Tibial nerve (tissue), 4 donors: ENCODE measurements around the gene GOLGA7B. TPM values are rescaled to one million over a fixed set of nuclear protein-coding genes. Genes with fewer than 3 reads are reported as not detected.
"Not testable (repeated sequence)": the region's sequence is repeated elsewhere in the genome, so short reads cannot be mapped to it uniquely, and the experiment has no call there.

Experiments
- DNase-seq, 2 donors: peaks; one replicate each; pipeline ENCODE4 v3.0.0-alpha.2; 2019; ENCODE audit warnings: low spot score in 2 of 2
- H3K27ac ChIP-seq, 4 donors: fragments of 200-600 bp; sonication (generic) in 3 of 4; one replicate each; pipeline ENCODE4 v1.5.1; 2017 to 2019; ENCODE audit warnings: mild to moderate bottlenecking in 1 of 4
- H3K27me3 ChIP-seq, 2 donors: fragments of 200-600 bp; sonication (generic) in 1 of 2; one replicate each; pipeline versions ENCODE4 v1.5.1 to v1.6.0; 2017 to 2019
- H3K36me3 ChIP-seq, 3 donors: fragments of 200-600 bp; sonication (generic); one replicate each; pipeline ENCODE4 v1.5.1; 2018 to 2019
- H3K4me1 ChIP-seq, 4 donors: fragments of 200-600 bp; sonication (generic) in 3 of 4; one replicate each; pipeline ENCODE4 v1.5.1; 2017 to 2019
- H3K4me3 ChIP-seq, 4 donors: fragments of 200-600 bp; sonication (generic) in 3 of 4; one replicate each; pipeline ENCODE4 v1.5.1; 2017 to 2019; ENCODE audit warnings: mild to moderate bottlenecking in 1 of 4, moderate library complexity in 1 of 4
- H3K9me3 ChIP-seq, 4 donors: fragments of 200-600 bp; sonication (generic) in 3 of 4; one replicate each; pipeline ENCODE4 v1.5.1; 2017 to 2019
- EP300 ChIP-seq, 2 donors: sonication (generic); formaldehyde crosslinking; IDR thresholded peaks; one replicate each; pipeline ENCODE4 v1.6.1; 2017; ENCODE audit warnings: antibody characterized with exemption in 2 of 2, mild to moderate bottlenecking in 1 of 2
- POLR2A ChIP-seq, 2 donors: fragments of 450-650 bp; IDR thresholded peaks; one replicate each; pipeline ENCODE4 v1.6.1; 2017; ENCODE audit warnings: antibody characterized with exemption in 2 of 2, mild to moderate bottlenecking in 2 of 2, moderate library complexity in 2 of 2
- WGBS, 2 donors: methylation state at CpG; one replicate each; pipeline ENCODE4 v1.1.5; 2018; 5-methylcytosine and 5-hydroxymethylcytosine counted together
- total RNA-seq, 4 donors: library from RNA; depleted of rRNA; stranded (reverse); fragments of >200 nt; gene quantifications; one replicate each; pipeline ENCODE4 v1.1.0, GENCODE V29; 2016
- TF ChIP-seq, protein P1 (sequence below), 5 experiments: fragments of 200-600 bp in 3 of 5; fragments of 450-650 bp in 2 of 5; sonication (generic) in 3 of 5; IDR thresholded peaks; one replicate each; pipeline ENCODE4 v1.5.1; 2016 to 2019; ENCODE audit warnings: antibody characterized with exemption in 5 of 5, mild to moderate bottlenecking in 3 of 5, moderate library complexity in 2 of 5

The GOLGA7B gene
- total RNA-seq, 4 donors from 2014 or later, result 0.90 to 6.3 (median 4.8) TPM

DNA sequence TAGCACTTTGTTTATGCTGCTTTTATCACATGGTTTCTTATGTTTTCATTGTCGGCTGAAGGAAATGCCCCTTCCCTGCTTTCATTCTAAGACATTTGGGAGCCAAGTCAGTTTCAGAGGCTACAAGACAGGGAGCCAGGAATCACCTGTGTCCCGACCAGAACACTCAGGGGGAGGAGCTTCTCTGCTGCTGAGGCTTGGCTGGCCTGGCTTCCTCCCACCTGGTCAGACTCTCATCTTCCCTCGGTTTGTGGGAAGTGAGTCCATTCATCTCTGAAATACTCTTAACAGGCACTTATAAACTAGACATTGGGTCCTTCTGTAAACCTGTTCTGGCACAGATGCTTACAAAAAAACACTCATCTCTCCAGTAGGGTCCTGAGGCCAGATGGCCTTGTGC, 19.6 kb upstream of the GOLGA7B start:
- Histone ChIP-seq H3K4me3 (no peak overlapping the region), H3K9me3 (no peaks in the 10 kb centered on the region), H3K4me1 (peaks cover 0 to 19% (median 0%) of the 10 kb centered on the region in 4 donors), H3K27me3 (no peaks in the 10 kb centered on the region), H3K27ac (no peak overlapping the region), H3K36me3 (no peaks in the 10 kb centered on the region)
- no peak for TF ChIP-seq EP300 (IDR thresholded peaks at IDR 0.05)
- TF ChIP-seq, protein P1, sequence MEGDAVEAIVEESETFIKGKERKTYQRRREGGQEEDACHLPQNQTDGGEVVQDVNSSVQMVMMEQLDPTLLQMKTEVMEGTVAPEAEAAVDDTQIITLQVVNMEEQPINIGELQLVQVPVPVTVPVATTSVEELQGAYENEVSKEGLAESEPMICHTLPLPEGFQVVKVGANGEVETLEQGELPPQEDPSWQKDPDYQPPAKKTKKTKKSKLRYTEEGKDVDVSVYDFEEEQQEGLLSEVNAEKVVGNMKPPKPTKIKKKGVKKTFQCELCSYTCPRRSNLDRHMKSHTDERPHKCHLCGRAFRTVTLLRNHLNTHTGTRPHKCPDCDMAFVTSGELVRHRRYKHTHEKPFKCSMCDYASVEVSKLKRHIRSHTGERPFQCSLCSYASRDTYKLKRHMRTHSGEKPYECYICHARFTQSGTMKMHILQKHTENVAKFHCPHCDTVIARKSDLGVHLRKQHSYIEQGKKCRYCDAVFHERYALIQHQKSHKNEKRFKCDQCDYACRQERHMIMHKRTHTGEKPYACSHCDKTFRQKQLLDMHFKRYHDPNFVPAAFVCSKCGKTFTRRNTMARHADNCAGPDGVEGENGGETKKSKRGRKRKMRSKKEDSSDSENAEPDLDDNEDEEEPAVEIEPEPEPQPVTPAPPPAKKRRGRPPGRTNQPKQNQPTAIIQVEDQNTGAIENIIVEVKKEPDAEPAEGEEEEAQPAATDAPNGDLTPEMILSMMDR (IDR thresholded peaks at IDR 0.05), result no peak
- no peak for TF ChIP-seq POLR2A (IDR thresholded peaks at IDR 0.05)
- no peak for DNase-seq
- WGBS, 2 donors, result 12 to 15% methylated on average over 3 of the region's 3 CpGs

DNA sequence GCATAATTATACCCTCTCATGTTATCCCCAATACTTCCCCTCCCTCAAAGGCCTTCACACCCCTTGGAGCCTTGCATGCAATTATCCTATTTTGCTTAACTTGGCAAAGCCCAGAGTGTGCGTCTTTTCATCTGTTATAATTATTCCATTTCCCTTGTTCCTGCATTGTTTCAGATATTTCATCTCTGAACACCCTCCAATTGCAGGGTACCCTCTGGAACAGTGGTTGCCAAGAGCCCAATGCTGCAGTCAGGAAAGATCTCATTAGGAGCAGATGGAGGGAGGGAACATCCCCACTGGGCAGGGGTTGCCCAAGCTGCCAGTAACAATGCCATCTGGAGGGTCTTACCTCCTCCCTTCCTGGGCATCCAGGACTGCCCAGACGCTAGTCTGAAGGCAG, 18.4 kb upstream of the GOLGA7B start:
- WGBS, 2 donors, result 76 to 77% methylated on average over 2 of the region's 2 CpGs
- no peaks in the 10 kb centered on the region for H3K27me3 ChIP-seq
- H3K36me3 ChIP-seq, result no peaks in the 10 kb centered on the region
- H3K27ac ChIP-seq, result no peak overlapping the region
- no peak overlapping the region for H3K4me3 ChIP-seq
- DNase-seq, result no peak
- peaks cover 0 to 12% (median 0%) of the 10 kb centered on the region in 4 donors for H3K4me1 ChIP-seq
- H3K9me3 ChIP-seq, result no peaks in the 10 kb centered on the region
- no peak for TF ChIP-seq POLR2A (IDR thresholded peaks at IDR 0.05)
- TF ChIP-seq, protein P1 (IDR thresholded peaks at IDR 0.05), result no peak
- no peak for TF ChIP-seq EP300 (IDR thresholded peaks at IDR 0.05)

DNA sequence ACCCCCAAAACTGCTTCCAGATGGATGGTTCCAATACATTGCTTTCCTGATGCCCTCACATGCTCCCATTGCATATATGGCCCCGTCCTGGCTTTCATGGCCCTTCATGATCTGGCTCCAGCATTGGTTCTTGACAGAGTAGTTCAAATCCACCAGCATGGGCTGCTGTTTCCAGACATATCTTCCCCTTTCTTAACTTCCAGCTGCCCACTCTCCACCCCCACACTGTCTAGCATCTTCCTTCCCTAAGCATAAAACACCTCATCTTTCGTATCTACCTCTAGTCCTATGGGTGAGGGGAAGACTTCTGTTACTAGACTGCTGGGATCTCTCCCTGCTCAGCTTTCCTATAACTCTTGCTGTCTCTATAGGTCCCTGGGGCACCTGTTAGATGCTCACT, 13.2 kb upstream of the GOLGA7B start:
- Histone ChIP-seq H3K27ac (no peak overlapping the region), H3K4me1 (peaks cover 0 to 4% (median 0%) of the 10 kb centered on the region in 4 donors), H3K36me3 (no peaks in the 10 kb centered on the region), H3K4me3 (no peak overlapping the region), H3K9me3 (no peaks in the 10 kb centered on the region), H3K27me3 (no peaks in the 10 kb centered on the region)
- DNase-seq, result no peak
- 75 to 86% methylated on average over 2 of the region's 2 CpGs for WGBS, 2 donors
- TF ChIP-seq POLR2A (IDR thresholded peaks at IDR 0.05) (no peak), EP300 (IDR thresholded peaks at IDR 0.05) (no peak)
- TF ChIP-seq, protein P1 (IDR thresholded peaks at IDR 0.05), result no peak

DNA sequence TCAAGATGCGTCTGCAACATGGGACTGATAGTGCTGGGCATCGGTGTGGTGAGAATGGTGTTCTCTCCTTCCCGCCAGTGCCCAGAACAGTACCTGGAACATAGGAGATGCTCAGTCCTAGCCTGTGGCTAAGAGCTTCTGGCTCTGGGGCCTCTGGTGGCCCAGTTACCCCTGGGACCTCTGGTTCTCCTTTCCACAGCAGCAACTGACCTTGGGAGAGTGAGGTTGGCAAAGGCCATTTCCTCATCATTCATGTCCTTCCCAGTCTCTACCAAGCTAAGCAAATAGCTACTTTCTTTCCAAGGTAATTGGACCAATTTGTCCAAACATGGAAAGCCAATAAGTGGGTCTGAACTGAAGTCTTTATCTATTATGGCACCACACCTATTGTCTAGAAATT, 11.6 kb upstream of the GOLGA7B start:
- H3K9me3 ChIP-seq, result no peaks in the 10 kb centered on the region
- peaks cover 0 to 6% (median 2%) of the 10 kb centered on the region in 4 donors for H3K4me1 ChIP-seq
- no peak overlapping the region for H3K27ac ChIP-seq
- DNase-seq, result no peak
- WGBS, 2 donors, result 90 to 100% methylated on average over 3 of the region's 3 CpGs
- no peak overlapping the region for H3K4me3 ChIP-seq
- no peaks in the 10 kb centered on the region for H3K36me3 ChIP-seq
- no peaks in the 10 kb centered on the region for H3K27me3 ChIP-seq
- TF ChIP-seq EP300 (IDR thresholded peaks at IDR 0.05) (no peak), POLR2A (IDR thresholded peaks at IDR 0.05) (no peak)
- TF ChIP-seq, protein P1 (IDR thresholded peaks at IDR 0.05), result no peak

DNA sequence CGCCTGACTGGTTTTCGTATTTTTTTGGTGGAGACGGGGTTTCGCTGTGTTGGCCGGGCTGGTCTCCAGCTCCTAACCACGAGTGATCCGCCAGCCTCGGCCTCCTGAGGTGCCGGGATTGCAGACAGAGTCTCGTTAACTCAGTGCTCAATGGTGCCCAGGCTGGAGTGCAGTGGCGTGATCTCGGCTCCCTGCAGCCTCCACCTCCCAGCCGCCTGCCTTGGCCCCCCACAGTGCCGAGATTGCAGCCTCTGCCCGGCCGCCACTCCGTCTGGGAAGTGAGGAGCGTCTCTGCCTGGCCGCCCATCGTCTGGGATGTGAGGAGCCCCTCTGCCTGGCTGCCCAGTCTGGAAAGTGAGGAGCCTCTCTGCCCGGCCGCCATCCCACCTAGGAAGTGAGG, 8.5 kb upstream of the GOLGA7B start:
- not testable (repeated sequence) for H3K27ac ChIP-seq, H3K4me3 ChIP-seq, H3K4me1 ChIP-seq, H3K36me3 ChIP-seq, H3K9me3 ChIP-seq, H3K27me3 ChIP-seq, DNase-seq
- 88 to 96% methylated on average over 8 to 19 of the region's 22 CpGs for WGBS, 2 donors

DNA sequence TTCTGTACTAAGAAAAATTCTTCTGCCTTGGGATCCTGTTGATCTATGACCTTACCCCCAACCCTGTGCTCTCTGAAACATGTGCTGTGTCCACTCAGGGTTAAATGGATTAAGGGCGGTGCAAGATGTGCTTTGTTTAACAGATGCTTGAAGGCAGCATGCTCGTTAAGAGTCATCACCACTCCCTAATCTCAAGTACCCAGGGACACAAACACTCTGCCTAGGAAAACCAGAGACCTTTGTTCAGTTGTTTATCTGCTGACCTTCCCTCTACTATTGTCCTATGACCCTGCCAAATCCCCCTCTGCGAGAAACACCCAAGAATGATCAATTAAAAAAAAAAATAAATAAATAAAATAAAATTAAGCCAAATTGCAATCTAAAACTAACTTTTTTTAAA, 7.5 kb upstream of the GOLGA7B start:
- H3K27ac ChIP-seq, DNase-seq, H3K27me3 ChIP-seq, H3K9me3 ChIP-seq, H3K4me1 ChIP-seq, H3K36me3 ChIP-seq, H3K4me3 ChIP-seq: not testable (repeated sequence)
- whole genome bisulfite sequencing, 2 donors, result 23 to 52% methylated on average over 2 to 3 of the region's 3 CpGs
